ENCODE results near the gene KLF9.

- TF ChIP-seq CTCF (optimal IDR thresholded peaks at IDR 0.05 in 1 of 3, IDR thresholded peaks at IDR 0.05 in 1 of 3, conservative IDR thresholded peaks at IDR 0.05 in 1 of 3; ENCODE audit: extremely low read depth in 1 of 3, insufficient read depth in 2 of 3, low read length in 3 of 3) (no peak), EZH2 (IDR thresholded peaks at IDR 0.05; ENCODE audit: low read length) (no peak)
Measured at GRCh38 chr9:70463877-70464276, 49.4 kb upstream of the KLF9 start.

Data from keratinocyte (primary cell).